ENCODE data around the gene NLRP12. TPM values are rescaled to one million over a fixed set of nuclear protein-coding genes. Genes with fewer than 3 reads are reported as not detected.

Gene NLRP12
- total RNA-seq, 1 experiment from 2014 or later: 5.6 TPM

- no peaks in the 10 kb centered on the region for H3K9me3 Mint-ChIP-seq
- no peak overlapping the region for H3K4me3 Mint-ChIP-seq
- H3K4me1 Mint-ChIP-seq: peaks cover 21% of the 10 kb centered on the region
- peak; percentile 97 for TF ChIP-seq HMGA2 (CRISPR knock-in tag; IDR thresholded peaks at IDR 0.05)
- TF ChIP-seq CREB1 (CRISPR knock-in tag; IDR thresholded peaks at IDR 0.05): no peak
- peak; percentile 37; the same call in 1 of the 2 replicates for TF ChIP-seq FOXP1 (CRISPR knock-in tag; IDR thresholded peaks at IDR 0.05; ENCODE audit: borderline replicate concordance)
- peak; percentile 15; the same call in 1 of the 2 replicates for ATAC-seq
- no peaks in the 10 kb centered on the region for H3K36me3 Mint-ChIP-seq
- H3K27me3 Mint-ChIP-seq (ENCODE audit: low read depth): no peaks in the 10 kb centered on the region
- peak overlapping the region; percentile 84 for H3K27ac Mint-ChIP-seq
- ChIA-PET CTCF (interaction anchor here (0.6 to 3.9 kb wide), 3 partner anchors 15 to 89 kb away, joined by 6 to 15 read pairs (median 9); no protein-coding TSS in a partner anchor), POLR2A (no interaction called here)
- no peak for DNase-seq (ENCODE audit: low spot score)
Measured at GRCh38 chr19:53823380-53824120, 564 bp downstream of the NLRP12 start.

DNA sequence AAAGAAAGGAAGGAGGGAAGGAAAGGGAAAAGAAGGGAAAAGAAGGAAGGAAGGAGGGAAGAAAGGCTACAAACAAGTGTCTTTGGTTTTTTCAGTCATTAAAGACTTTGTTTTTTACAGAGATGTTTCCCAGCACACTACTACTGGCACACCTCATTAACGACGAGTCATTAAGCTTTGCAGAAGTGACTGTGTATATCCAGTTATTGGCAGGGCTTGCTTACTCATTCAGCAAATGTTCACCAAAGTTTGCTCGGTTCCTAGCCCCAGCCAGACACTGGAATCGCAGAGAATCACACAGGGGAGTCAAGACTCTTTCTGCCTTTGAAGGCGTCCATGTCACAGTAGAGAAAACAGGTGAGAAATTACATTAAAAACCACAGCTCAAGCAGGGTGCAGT is 4.3 kb downstream of the NLRP12 start:
- H3K4me1 Mint-ChIP-seq: peaks cover 15% of the 10 kb centered on the region
- peak overlapping the region; percentile 91 for H3K27ac Mint-ChIP-seq
- ChIA-PET CTCF (interaction anchor here (1.2 to 1.9 kb wide), 4 partner anchors 10 to 210 kb away, joined by 4 to 7 read pairs (median 6); no protein-coding TSS in a partner anchor), POLR2A (no interaction called here)
- no peaks in the 10 kb centered on the region for H3K9me3 Mint-ChIP-seq
- no peaks in the 10 kb centered on the region for H3K27me3 Mint-ChIP-seq (ENCODE audit: low read depth)
- no peak overlapping the region for H3K4me3 Mint-ChIP-seq
- ATAC-seq (no peak), DNase-seq (ENCODE audit: low spot score) (no peak)
- no peaks in the 10 kb centered on the region for H3K36me3 Mint-ChIP-seq
- no peak for TF ChIP-seq ZNF219 (CRISPR knock-in tag; IDR thresholded peaks at IDR 0.05; ENCODE audit: borderline replicate concordance)
- TF ChIP-seq, protein P1, sequence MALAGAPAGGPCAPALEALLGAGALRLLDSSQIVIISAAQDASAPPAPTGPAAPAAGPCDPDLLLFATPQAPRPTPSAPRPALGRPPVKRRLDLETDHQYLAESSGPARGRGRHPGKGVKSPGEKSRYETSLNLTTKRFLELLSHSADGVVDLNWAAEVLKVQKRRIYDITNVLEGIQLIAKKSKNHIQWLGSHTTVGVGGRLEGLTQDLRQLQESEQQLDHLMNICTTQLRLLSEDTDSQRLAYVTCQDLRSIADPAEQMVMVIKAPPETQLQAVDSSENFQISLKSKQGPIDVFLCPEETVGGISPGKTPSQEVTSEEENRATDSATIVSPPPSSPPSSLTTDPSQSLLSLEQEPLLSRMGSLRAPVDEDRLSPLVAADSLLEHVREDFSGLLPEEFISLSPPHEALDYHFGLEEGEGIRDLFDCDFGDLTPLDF (CRISPR knock-in tag; IDR thresholded peaks at IDR 0.05): no peak
- no peak for TF ChIP-seq NFYB (CRISPR knock-in tag; conservative IDR thresholded peaks at IDR 0.05; ENCODE audit: low read depth)
- TF ChIP-seq, protein P2, sequence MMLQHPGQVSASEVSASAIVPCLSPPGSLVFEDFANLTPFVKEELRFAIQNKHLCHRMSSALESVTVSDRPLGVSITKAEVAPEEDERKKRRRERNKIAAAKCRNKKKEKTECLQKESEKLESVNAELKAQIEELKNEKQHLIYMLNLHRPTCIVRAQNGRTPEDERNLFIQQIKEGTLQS (CRISPR knock-in tag; conservative IDR thresholded peaks at IDR 0.05): no peak
- TF ChIP-seq, protein P3, sequence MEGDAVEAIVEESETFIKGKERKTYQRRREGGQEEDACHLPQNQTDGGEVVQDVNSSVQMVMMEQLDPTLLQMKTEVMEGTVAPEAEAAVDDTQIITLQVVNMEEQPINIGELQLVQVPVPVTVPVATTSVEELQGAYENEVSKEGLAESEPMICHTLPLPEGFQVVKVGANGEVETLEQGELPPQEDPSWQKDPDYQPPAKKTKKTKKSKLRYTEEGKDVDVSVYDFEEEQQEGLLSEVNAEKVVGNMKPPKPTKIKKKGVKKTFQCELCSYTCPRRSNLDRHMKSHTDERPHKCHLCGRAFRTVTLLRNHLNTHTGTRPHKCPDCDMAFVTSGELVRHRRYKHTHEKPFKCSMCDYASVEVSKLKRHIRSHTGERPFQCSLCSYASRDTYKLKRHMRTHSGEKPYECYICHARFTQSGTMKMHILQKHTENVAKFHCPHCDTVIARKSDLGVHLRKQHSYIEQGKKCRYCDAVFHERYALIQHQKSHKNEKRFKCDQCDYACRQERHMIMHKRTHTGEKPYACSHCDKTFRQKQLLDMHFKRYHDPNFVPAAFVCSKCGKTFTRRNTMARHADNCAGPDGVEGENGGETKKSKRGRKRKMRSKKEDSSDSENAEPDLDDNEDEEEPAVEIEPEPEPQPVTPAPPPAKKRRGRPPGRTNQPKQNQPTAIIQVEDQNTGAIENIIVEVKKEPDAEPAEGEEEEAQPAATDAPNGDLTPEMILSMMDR (IDR thresholded peaks at IDR 0.05): no peak
- no peak for TF ChIP-seq ZSCAN18 (CRISPR knock-in tag; IDR thresholded peaks at IDR 0.05)
- no peak for TF ChIP-seq OVOL2 (CRISPR knock-in tag; IDR thresholded peaks at IDR 0.05; ENCODE audit: borderline replicate concordance)
- TF ChIP-seq ZNF425 (CRISPR knock-in tag; conservative IDR thresholded peaks at IDR 0.05): no peak
- TF ChIP-seq, protein P4, sequence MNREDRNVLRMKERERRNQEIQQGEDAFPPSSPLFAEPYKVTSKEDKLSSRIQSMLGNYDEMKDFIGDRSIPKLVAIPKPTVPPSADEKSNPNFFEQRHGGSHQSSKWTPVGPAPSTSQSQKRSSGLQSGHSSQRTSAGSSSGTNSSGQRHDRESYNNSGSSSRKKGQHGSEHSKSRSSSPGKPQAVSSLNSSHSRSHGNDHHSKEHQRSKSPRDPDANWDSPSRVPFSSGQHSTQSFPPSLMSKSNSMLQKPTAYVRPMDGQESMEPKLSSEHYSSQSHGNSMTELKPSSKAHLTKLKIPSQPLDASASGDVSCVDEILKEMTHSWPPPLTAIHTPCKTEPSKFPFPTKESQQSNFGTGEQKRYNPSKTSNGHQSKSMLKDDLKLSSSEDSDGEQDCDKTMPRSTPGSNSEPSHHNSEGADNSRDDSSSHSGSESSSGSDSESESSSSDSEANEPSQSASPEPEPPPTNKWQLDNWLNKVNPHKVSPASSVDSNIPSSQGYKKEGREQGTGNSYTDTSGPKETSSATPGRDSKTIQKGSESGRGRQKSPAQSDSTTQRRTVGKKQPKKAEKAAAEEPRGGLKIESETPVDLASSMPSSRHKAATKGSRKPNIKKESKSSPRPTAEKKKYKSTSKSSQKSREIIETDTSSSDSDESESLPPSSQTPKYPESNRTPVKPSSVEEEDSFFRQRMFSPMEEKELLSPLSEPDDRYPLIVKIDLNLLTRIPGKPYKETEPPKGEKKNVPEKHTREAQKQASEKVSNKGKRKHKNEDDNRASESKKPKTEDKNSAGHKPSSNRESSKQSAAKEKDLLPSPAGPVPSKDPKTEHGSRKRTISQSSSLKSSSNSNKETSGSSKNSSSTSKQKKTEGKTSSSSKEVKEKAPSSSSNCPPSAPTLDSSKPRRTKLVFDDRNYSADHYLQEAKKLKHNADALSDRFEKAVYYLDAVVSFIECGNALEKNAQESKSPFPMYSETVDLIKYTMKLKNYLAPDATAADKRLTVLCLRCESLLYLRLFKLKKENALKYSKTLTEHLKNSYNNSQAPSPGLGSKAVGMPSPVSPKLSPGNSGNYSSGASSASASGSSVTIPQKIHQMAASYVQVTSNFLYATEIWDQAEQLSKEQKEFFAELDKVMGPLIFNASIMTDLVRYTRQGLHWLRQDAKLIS (CRISPR knock-in tag; IDR thresholded peaks at IDR 0.05; ENCODE audit: borderline replicate concordance): no peak
- no peak for TF ChIP-seq IRF1 (CRISPR knock-in tag; IDR thresholded peaks at IDR 0.05)
- TF ChIP-seq EMX1 (CRISPR knock-in tag; IDR thresholded peaks at IDR 0.05): no peak
- no peak for TF ChIP-seq ESRRA (CRISPR knock-in tag; IDR thresholded peaks at IDR 0.05; ENCODE audit: borderline replicate concordance)
- TF ChIP-seq ARID4B (CRISPR knock-in tag; IDR thresholded peaks at IDR 0.05; ENCODE audit: borderline replicate concordance): no peak

Data from WTC11 (cell line).